GM19395 (cell line): ENCODE measurements around the gene CDC16.

Source experiments
- ATAC-seq: cut with Tn5 transposase; IDR thresholded peaks from one replicate; pipeline ENCODE4 v1.9.1; 2021; ENCODE audit warnings: mild to moderate bottlenecking, moderate library complexity; ENCODE audit not compliant: unreplicated experiment

Gene CDC16

GRCh38 chr13:114296902-114297301, 62.2 kb downstream of the CDC16 start:
- ATAC-seq: no peak

DNA sequence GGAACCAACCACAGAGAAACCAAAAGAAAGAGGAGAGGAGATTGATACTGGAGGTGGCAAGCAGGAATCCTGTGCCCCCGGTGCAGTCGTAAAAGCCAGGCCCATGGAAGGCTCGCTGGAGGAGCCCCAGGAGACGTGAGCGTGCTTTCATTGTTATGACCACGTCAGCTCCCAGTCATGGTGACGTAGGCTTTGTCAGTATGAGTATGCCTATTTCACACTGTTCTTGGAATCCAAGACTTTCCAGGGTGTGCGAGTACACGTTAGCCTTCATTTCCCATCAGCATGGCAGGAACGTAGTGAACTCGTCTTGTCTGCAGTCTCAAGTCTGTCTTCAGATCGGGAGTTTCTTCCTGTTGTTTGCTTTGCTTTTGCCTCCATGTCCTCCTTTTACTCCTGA, 64.2 kb downstream of the CDC16 start:
- no peak for ATAC-seq

- no peak for ATAC-seq
Observed at GRCh38 chr13:114299604-114300305, 65.1 kb downstream of the CDC16 start.

- ATAC-seq: no peak
Observed at GRCh38 chr13:114303700-114304327, 69.1 kb downstream of the CDC16 start.

DNA sequence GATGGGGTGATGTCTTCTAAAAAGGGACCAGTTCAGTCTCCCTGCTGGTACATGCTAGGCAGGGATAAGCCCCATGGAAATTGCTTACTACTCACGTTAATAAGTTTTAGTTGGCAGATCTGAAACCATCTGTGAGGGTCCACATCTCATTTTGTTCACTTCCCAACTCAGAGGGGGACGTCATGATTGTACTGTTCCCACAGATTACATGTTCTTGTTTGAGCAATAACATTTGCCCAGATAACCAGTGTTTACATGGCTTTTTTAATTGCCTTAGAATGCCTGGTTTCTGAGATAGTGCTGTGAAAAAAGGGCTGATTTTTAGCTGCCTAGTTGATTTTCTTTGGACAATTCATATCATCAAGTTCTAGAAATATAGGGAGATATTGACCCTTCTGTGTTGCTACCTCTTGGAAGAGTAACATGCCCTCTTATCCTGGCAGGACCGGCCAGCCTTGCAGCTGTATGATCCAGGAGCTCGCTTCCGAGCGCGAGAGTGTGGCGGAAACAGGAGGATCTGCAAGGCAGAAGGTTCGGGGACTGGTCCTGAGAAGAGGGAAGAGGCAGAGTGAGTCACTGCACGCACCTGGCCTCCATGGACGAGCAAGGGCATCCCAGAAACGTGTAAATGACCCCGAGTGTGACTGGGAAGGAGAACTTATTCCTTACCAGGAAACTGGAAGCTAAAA, 69.8 kb downstream of the CDC16 start:
- ATAC-seq: no peak

DNA sequence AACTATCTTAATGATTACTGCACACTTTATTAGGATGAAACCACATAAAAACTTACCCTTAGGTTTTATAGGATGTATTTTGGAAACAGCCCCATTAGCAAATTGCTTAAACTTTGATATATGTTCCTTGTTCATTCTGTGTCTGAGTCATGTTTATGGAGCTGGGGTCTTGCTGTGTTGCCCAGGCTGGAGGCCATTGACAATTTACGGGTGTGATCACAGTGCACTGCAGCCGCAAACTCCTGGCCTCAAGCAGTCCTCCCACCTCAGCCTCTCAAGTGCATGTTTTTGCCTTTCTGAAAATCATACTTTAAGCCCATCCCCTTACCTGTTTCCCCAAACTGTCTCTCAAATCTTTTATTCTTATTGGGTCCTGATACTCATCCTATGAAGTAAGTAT, 74.4 kb downstream of the CDC16 start:
- no peak for ATAC-seq

DNA sequence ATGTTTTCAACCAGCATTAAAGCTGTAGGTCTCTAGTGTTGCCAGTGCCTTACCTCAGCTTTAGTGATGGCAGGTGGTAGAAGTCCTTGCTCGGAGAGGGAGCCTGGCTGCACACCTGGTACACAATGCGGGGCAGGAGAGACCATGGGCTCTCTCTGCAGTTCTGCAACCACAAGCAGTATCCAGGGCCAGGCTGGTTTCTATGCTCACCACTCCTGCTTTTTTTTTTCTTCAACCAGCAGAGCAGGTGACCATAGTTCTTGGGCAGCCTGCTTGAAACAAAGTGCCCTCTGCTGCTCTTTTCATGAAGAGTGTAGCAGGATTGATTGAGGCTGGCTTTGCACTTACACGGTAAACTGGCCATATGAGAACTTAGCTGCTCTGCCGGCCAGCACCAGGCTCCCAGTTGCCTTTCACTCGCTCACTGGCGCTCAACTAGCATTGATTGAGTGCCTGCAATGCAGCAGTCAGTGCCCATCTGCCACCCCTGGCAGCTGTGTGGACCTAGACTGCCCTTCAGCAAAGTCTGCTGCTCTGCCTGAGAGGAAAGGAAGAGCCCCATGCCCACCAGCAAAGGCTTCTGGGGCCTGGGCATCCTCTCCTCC, 75.2 kb downstream of the CDC16 start:
- ATAC-seq: no peak

DNA sequence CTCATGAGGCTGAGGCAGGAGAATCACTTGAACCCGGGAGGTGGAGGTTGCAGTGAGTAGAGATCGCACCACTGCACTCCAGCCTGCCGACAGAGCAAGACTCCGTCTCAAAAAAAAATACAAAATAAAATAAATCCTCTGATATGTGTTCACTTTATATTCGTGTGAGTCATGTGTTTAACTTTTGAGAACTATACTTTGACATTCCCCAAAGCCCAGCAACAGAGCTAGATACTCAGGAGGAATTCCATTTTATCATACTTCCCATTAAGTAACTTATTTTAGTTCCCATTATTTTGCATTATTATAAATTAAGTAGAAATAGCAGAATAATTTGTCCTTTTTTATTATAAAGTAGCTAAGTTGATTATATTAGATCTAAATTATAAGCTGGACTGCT, 76.3 kb downstream of the CDC16 start:
- no peak for ATAC-seq

DNA sequence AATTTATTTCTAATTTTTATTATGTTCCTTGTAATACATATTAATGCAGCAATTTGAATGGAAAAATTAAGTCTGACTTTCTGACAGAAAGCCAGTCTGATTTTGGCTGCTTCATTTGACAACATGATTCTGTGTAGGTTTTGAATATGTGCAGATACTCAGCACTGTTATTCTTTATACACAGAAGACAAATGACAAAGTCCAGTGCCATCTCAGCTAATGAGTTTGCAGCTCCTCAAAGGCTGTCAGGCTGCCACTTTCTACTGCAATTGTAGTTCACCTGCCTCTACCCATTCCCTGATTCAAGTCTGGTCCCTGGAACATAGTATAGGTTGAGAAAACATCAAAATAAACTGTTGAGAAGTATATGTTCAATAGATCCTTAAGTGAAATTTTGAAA, 76.7 kb downstream of the CDC16 start:
- ATAC-seq: no peak

DNA sequence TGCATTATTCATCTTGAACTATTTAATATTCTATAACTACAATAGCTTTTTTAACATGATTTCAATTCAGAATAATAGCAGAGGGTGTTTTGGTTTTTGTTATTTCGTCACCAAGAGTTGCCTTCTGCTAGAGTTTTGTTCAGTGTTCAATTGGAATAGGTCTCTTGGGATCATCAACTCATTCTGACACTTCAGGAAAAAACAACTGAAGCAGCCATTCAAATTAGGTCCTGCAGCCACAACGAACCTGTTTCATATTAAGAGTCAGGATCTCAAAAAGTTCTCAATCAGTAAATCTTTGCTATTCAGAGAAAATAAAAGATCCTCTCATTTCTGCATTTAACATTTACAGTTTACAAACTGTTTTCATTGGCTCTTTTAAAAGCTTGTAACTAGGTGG, 77.2 kb downstream of the CDC16 start:
- ATAC-seq: no peak

- peak; percentile 42 for ATAC-seq
Observed at GRCh38 chr13:114313061-114313860, 78.6 kb downstream of the CDC16 start.

- ATAC-seq: peak; percentile 84
Observed at GRCh38 chr13:114314074-114314912, 79.6 kb downstream of the CDC16 start, which contains the start of gene CHAMP1. Gene CHAMP1, plus strand, starts transcription at chr13:114314503. Its CDS starts 9,340 bp downstream, at chr13:114323843.

DNA sequence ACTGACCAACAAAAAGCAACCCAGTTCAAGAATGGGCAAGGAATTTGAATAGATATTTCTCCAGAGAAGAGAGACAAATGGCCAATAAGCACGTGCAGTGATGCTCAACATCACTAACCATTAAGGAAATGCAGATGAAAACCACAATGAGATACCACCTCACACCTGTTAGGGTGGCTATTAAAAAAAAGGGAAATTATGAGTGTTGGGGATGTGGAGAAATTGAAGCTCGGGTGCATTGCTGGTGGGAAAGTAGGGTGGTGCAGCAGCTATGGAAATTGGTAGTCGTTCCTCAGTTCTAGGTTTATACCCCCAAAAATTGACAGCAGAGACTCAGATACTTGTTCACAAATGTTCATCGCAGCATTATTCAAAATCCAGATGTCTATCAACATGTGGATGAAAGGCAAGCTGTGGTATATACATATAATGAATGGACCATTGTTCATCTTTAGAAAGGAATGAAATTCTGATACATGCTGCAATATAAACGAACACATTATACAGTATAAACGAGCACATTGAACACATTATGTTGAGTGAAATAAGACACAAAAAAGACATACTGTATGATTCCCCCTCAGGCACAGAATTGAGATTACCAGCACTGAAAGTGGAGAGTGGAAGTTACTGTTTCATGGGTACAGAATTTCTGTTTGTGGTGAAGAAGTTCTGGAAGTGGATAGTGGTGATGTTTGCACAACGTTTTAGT, 80.5 kb downstream of the CDC16 start:
- ATAC-seq: peak; percentile 3

DNA sequence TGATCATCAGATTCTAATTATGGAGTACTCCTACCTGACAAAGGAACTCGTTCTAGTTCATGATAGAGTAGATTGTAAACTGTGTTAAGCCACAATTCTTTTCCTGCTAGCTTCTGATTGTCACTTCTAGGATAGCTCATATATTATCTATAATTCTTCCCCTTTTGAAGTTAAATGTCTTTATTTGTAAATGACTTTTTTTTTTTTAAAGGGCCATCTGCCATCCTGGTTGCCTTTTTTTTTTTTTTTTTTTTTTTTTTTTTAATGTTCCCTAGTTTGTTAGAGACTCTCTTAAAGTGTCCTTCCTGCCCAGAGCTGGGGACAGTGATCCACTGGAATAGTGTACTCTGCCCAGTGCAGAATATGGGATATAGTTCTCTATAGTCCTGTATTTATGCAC, 83.9 kb downstream of the CDC16 start:
- ATAC-seq: no peak

DNA sequence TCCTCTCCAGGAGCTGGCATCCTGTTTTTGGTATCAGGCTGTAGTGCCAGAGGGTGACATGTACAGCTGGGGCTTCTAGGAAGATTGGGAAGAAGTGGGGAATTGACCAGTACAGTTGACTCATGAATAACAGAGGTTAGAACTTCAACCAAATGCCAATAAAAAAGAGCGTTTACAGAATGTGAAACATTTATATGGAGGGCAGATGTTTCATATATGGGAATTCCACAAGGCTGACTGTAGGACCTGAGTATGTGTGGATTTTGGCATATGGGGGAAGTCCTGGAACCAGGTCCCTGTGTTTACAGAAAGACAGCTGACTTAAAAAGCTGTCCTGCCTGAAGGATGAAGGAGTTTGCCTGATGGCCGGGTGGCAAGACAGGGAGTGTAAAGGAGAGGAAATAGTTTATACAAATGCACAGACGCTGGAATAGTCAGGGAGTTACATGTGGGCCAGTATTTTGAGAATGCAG, 84.8 kb downstream of the CDC16 start:
- ATAC-seq: no peak

DNA sequence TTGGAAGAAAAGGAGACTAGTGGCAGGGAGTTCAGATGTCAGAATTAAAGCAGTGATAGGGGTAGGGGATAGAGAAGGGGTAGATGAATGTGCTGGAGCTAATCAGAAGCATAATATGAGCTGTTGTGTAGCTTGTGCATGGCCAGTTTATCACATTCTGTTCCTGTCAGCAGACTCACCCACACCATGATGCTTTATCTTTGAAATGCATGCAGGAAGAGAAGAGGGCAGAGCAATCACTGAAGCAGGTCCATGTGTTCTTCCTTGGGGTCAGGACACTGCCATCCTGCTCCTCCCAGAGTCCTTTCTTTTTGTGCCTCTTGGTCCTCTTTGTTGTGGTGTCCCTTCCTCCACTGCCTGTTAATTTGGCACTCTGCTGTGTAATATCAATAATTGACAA, 85.4 kb downstream of the CDC16 start:
- ATAC-seq: no peak

- no peak for ATAC-seq
Observed at GRCh38 chr13:114321256-114321655, 86.6 kb downstream of the CDC16 start.
